ENCODE measurements around the gene GON4L.
"Not testable (repeated sequence)": the region's sequence is repeated elsewhere in the genome, so short reads cannot be mapped to it uniquely, and the experiment has no call there.

GON4L gene

DNA sequence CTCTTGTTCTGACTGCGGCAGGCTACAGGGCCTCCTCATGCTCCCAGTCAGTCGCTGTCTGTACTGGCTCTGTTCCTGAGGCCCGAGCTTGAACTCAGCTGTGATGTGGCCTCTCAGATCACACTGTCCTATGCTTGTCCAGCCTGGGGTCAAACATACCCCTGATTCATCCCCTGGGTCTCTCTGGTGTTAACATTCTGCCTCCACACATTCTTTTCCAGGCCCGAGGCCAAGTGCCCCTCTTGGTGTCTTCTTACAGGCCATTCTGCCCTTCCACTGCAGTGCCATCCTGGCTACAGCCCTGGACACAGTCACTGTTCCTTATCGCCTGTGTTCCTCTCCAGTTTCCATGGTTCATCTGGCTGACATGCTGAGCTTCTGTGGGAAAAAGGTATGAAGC is 108.9 kb downstream of the GON4L start:
- not testable (repeated sequence) for DNase-seq (ENCODE audit: low spot score)

DNA sequence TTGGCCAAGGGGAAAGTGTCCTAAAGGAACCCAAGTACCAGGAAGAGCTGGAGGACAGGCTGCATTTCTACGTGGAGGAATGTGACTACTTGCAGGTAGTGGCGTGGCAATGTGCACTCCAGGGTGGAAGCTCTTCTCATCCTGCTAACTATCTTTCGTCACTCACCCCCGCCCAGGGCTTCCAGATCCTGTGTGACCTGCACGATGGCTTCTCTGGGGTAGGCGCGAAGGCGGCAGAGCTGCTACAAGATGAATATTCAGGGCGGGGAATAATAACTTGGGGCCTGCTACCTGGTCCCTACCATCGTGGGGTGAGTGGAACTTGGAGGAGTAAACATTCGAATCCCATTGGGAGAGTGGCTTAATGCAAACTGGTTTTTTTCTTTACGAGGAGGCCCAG is 109.4 kb downstream of the GON4L start:
- not testable (repeated sequence) for DNase-seq (ENCODE audit: low spot score)

DNA sequence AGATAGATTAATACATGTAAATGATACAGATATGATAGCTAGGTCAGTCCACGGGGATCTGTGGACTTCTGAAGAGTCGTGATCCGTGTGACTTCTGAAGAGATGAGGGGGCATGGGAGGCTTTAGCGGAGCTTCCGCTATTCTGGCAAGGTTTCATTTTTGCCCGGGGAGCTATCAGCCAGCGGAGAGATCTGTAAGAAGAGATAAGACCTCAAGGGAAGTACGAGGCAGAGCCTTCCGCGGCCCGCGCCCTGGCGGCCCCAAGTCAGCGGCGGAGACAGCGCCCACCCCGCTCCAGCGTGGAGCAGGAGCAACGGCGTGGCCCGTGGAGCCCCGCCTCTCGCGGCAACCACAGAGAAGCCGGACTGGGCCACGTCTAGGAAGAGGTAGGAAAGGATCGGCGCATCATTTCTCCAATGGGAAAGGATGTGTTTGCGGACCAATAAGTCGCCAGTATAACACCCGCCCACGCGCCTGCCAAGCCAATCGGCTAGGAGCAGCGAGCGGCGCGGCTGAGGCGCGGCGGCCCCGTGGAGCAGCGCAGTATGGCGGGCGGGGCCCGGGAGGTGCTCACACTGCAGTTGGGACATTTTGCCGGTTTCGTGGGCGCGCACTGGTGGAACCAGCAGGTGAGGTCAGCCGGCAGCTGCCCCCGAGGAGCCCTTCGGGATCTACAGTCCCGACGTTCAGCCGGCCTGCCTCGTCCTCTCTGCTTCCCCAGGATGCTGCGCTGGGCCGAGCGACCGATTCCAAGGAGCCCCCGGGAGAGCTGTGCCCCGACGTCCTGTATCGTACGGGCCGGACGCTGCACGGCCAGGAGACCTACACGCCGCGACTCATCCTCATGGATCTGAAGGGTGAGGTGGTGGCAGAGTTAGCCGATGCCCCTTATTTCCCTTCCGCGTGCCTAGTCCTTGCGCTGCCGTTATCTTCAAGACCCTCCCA is 111.5 kb downstream of the GON4L start:
- peak; percentile 93 for DNase-seq (ENCODE audit: low spot score)

DNA sequence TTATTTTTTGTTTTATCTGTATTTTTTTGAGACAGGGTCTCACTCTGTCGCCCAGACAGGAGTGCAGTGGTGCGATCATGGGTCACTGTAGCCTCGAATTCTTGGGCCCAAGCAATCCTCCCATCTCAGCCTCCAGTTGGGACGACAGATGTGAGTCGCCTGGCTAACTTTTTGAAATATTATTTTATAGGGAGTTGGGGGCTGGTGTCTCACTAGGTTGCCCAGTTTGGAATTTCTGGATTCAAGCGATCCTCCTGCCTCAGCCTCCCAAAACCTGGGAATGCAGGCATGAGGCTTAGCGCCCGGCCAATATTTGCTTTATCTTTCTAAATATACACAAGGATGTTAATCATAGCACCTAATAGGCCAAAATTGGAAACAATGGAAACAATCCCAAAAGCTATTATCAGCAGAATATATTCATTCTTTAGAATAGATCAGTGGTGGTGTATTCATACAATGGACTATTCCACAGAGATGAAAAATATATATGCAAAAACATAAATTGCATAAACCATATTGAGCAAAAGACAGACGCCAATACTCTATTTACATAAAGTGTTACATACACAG is 112.2 kb downstream of the GON4L start:
- no peak for DNase-seq (ENCODE audit: low spot score)

DNA sequence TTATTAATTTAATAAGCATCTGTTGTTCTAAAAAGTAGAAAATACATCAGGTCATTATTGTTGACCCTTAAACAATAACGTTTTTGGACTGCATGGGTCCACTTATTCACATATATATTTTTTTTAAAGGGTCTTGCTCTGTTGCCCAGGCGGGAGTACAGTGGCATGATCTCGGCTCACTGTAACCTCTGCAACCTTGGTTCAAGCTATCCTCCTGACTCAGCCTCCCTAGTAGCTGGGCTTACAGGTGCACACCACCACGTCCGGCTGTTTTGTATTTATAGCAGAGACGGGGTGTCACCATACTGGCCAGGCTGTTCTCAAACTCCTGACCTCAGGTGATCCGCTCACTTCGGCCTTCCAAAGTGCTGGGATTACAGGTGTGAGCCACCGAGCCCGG is 115.1 kb downstream of the GON4L start:
- DNase-seq (ENCODE audit: low spot score) = no peak

DNA sequence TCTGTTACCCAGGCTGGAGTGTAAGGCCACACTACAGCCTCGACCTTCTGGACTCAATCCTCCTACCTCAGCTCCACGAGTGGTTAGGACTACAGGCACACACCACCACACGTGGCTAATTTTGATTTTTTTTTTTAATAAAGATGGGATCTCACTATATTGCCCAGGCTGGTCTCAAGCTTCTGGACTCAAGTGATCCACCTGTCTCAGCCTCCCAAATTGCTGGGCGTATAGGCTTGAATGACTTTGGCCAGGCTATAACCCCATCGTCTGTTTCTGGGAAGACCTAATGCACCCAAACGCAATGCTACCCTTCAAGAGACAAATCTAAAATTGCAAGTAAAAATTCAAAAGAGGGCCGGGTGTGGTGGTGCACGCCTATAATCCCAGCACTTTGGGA is 116.0 kb downstream of the GON4L start:
- no peak for DNase-seq (ENCODE audit: low spot score)

DNA sequence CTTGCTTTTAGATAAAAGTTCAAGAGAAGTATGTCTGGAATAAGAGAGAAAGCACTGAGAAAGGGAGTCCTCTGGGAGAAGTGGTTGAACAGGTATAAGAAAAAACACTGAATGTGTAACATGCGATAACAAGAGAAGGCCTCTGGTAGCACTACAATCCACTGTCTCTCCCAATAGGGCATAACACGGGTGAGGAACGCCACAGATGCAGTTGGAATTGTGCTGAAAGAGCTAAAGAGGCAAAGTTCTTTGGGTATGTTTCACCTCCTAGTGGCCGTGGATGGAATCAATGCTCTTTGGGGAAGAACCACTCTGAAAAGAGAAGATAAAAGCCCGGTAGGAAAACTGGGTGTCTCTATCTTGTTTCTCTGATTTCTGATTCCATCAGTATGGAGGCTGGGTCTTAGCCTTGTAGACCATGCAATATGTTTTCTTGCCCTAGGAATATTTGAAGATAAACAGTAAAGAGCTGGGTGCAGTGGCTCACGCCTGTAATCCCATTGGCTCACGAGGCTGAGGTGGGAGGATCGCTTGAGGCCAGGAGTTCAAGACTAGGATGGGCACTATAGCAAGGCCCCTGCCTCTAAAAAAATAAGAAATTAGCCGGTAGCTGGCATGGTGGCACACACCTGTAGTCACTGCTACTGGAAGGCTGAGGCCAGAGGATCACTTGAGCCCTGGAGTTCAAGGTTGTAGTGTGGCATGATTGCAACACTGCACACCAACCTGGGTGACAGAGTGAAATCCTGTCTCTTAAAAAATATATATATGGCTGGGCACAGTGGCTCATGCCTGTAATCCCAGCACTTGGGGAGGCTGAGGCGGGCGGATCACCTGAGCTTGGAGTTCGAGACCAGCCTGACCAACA is 127.7 kb downstream of the GON4L start:
- DNase-seq (ENCODE audit: low spot score) = no peak

DNA sequence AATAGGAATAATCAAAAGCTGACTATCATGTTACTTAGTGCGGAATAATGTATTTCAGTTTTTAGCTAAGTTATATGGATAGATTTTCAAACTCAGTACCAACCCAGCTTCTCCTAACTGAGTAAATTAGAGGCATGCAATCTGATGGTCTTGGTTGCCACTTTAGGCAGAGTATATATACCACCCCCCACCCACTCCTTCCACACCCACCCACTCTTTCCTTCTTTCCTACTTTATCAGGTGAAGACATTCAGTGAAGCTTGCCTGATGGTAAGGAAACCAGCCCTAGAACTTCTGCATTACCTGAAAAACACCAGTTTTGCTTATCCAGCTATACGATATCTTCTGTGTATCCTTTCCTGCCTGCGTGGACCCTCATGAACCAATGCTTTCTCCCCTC is 131.9 kb downstream of the GON4L start:
- no peak for DNase-seq (ENCODE audit: low spot score)

DNA sequence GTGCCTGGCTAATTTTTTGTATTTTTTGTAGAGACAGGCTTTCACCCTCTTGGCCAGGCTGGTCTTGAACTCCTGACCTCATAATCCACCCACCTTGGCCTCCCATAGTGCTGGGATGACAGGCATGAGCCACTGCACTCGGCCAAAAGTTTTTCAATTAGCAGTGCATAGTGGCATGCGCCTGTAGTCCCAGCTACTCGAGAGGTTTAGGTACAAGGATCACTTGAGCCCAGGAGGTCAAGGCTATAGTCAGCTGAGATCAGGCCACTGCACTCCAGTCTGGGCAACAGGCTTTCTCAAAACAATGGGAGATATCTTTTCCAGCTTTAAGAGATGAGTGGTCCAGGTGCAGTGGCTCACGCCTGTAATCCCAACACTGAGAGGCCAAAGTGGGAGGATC is 137.3 kb downstream of the GON4L start:
- no peak for DNase-seq (ENCODE audit: low spot score)

DNA sequence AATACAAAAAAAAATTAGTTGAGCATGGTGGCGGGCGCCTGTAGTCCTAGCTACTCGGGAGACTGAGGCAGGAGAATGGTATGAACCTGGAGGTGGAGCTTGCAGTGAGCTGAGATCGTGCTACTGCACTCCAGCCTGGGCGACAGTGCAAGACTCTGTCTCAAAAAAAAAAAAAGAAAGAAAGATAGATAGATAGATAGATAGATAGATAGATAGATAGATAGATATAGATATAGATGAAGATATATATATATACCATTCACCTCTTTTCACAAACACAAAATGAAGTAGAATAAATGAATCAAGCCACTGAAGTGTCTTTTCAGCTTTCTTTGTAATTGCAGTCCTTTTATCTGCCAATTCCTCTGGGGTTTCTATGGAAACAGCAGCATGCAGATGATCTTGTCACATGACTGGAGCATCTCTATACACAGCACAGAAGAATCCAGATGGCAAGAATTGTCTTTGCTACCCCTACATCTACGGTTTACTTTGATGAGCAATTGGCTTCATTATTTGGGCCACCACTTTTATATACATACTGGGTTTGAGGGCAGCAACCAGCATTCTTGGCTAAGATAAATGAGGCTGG is 138.4 kb downstream of the GON4L start:
- DNase-seq (ENCODE audit: low spot score) = not testable (repeated sequence)

DNA sequence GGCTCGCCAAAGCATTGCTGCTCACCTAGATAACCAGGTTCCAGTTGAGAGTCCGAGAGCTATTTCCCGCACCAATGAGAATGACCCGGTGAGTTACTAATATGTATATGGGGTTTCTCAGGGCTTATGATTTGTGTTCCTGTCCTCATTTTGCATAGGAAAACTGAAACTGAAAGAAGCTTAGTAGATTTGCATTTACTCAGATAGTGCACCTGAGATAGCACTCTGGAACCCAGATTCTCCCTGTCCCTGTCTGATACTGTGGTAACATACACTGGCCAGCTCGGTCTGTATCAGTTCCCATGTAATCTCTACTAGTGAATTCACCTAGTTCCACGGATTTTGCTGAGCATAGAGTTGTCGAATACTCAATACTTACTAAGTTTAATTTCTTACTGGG is 140.0 kb downstream of the GON4L start:
- DNase-seq (ENCODE audit: low spot score) = no peak

DNA sequence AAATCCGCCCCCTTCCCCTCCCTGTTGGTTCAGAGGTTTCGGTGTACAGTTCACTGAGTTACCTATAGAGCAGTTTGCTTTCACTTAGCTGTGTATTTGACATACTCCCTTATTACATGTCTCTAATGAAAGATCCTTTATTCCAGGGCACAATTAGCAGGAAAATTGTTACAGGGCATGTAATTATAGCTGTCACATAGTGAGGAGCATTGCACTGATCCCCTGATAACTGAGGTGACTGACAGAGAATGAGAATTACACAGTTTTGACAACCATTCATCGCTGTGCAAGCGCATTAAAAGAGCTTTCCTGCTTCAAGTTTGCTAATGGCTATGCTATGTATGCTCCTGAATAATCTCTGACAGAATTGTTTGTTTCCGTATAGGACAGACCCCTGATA is 141.2 kb downstream of the GON4L start:
- no peak for DNase-seq (ENCODE audit: low spot score)

DNA sequence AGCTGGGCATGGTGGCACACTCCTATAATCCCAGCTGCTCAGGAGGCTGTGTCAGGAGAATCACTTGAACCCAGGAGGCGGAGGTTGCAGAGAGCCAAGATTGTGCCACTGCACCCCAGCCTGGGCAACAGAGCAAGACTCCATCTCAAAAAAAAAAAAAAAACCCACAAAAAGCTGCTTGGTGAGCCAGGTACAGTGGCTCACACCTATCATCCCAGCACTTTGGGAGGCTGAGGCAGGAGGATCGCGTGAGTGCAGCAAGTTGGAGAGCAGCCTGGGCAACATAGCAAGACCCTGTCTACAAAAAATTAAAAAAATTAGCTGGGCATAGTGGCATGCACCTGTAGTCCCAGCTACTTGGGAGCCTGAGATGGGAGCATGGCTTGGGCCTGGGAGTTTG is 142.0 kb downstream of the GON4L start:
- not testable (repeated sequence) for DNase-seq (ENCODE audit: low spot score)

DNA sequence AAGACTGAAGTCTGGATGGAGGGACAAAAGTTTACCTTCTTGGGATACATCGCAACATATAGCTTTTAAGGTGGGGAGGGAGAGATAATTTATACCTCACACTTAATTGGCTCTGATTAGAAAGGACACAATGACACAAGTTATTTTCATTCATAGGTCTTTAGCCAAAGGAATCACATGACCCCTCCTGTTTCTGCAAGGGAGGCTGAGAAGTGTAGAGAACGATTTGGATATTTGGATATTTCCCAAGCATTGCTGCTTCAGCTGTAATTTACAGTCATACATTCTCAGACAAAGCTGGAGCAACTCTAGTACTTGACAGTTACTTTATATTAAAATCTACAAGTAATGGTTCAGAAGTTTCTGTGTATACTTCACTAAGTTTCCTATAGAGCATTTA is 143.9 kb downstream of the GON4L start:
- DNase-seq (ENCODE audit: low spot score) = no peak

DNA sequence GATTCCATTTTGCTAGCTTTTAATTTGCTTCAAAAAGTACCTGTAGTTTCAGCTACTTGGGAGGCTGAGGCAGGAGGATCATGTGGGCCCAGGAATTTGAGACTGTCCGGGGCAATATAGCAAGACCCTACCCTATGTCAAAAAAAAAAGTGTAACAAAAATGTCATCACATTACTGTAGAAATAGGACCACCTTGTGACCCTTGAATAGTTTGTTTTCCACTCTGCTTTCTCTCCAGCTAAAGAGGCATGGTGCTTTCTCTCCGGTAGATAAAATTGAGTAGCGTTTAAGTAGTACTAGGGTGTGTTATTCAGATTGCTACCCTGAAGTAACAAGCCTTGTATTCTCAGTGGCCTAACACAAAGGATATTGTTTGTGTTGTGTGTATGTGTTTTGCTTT is 144.4 kb downstream of the GON4L start:
- DNase-seq (ENCODE audit: low spot score) = not testable (repeated sequence)

DNA sequence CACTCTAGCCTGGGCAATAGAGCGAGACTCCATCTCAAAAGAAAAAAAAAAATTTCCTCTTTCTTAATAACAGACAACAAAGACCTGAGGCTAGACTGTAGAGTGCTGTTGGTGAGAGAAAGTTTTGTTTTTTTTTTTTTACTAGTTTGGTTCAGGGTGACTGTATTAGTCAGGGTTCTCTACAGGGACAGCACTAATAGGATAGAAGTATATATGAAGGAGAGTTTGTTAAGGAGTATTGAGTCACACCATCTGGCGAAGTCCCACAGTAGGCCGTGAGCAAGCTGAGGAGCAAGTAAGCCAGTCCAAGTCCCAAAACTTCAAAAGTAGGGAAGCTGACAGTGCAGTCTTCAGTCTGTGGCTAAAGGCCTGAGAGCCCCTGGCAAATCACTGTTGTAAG is 145.6 kb downstream of the GON4L start:
- not testable (repeated sequence) for DNase-seq (ENCODE audit: low spot score)

DNA sequence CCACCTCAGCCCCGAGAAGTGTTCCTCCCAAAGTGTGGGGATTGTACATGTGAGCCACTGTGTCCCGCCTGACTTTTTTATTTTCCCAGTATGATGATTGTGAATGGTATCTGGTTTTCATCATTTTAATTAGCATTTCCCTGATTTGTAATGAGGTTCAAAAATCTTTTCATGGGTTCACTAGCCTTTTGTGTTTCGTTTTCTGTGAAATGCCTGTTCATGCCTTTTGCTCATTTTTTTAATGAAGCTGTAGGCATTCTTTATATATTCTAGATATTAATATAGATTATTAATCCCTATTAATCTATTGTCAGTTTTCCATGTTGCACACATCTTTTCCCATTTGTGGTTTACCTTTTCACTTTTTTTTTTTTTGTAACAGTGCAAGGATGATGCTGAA is 147.6 kb downstream of the GON4L start:
- DNase-seq (ENCODE audit: low spot score) = no peak

DNA sequence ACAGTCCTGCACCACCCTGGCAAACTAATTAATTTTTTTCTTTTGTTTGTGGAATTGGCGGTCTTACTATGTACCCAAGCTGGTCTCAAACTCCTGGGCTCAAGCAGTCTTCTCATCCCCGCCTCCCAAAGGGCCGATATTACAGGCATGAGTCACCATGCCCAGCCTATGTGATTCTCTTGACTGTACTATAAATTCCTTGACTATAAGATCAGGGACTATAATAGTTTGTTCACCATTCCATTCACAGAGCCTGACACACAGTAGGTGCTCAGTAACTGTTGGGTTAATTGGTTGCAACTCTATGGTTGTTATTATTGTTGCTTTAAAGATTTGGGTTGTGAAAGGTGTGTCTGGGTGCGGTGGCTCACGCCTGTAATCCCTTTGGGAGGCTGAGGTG is 150.9 kb downstream of the GON4L start:
- no peak for DNase-seq (ENCODE audit: low spot score)

DNA sequence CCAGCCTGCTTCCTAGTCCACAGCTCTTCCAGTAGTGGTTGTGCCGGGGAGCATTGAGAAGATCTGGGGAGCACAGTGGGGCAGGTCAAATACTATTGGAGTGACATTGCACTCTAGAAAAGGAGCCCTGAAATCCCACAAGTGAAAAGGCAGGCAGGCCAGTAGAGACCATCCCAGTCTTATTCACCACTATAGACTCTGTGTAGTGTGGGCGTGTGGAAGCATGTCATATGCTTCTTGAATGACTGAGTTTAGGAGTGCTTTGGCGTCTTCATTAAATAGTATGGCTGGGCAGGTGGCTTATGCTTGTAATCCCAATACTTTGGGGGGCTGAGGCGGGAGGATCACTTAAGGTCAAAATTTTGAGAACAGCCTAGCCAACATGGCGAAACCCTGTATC is 152.6 kb downstream of the GON4L start:
- not testable (repeated sequence) for DNase-seq (ENCODE audit: low spot score)

DNA sequence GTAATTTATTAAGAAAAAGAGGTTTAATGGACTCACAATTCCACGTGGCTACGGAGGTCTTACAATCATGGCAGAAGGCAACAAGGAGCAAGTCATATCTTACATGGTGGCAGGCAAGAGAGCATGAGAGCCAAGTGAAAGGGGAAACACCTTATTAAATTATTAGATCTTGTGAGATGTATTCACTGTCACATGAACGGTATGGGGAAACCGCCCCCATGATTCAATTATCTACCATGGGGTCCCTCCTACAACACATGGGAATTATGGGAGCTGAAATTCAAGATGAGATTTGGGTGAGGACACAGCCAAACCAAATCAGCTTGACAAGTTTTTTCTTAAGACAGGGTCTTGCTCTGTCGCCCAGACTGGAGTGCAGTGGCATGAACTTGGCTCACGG is 153.8 kb downstream of the GON4L start:
- no peak for DNase-seq (ENCODE audit: low spot score)

DNA sequence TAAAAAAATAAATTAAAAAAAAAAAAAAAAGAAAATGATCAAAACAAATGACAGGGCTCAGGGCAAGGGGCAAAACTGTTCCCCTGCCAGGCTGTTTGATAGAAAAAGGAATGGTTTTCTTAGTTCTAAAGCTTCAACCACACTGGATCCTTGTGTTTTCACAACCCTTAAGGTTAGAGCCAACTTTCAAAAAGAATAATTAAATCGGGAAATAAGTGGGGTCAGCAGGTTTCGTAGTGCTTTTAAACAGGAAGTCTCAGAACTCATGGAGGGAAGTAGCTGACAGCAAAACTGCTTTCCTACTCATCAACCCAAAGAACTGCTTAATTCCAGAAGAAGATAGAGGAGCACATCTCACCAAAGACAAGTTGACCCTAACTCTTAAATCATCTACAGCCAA is 155.3 kb downstream of the GON4L start:
- DNase-seq (ENCODE audit: low spot score) = not testable (repeated sequence)

Measured in left forelimb (tissue), 1 donor.